ENCODE data around the gene NFIB.
A peak's percentile ranks its signal among the peaks of the same experiment; 100 is the strongest.

The NFIB gene

GRCh38 chr9:14344941-14345353 lies 31.0 kb upstream of the NFIB start:
- no peak for DNase-seq

- DNase-seq: no peak
Observed at GRCh38 chr9:14344053-14344524, 30.1 kb upstream of the NFIB start.

GRCh38 chr9:14343261-14344031 lies 29.5 kb upstream of the NFIB start:
- no peak for DNase-seq

- no peak for DNase-seq
Observed at GRCh38 chr9:14342736-14343135, 28.8 kb upstream of the NFIB start.

- no peak for DNase-seq
Observed at GRCh38 chr9:14341437-14342122, 27.6 kb upstream of the NFIB start.

- DNase-seq: no peak
Observed at GRCh38 chr9:14340994-14341393, 27.1 kb upstream of the NFIB start.

- no peak for DNase-seq
Observed at GRCh38 chr9:14340219-14340873, 26.4 kb upstream of the NFIB start.

- no peak for DNase-seq
Observed at GRCh38 chr9:14339746-14340145, 25.8 kb upstream of the NFIB start.

- no peak for DNase-seq
Observed at GRCh38 chr9:14337615-14338014, 23.7 kb upstream of the NFIB start.

GRCh38 chr9:14336244-14336643 lies 22.3 kb upstream of the NFIB start:
- no peak for DNase-seq

- no peak for DNase-seq
Observed at GRCh38 chr9:14331120-14331519, 17.2 kb upstream of the NFIB start.

- no peak for DNase-seq
Observed at GRCh38 chr9:14327036-14327435, 13.1 kb upstream of the NFIB start.

GRCh38 chr9:14326264-14326826 lies 12.4 kb upstream of the NFIB start:
- DNase-seq: no peak

- no peak for DNase-seq
Observed at GRCh38 chr9:14325147-14325546, 11.2 kb upstream of the NFIB start.

- no peak for DNase-seq
Observed at GRCh38 chr9:14323985-14324650, 10.2 kb upstream of the NFIB start.

GRCh38 chr9:14323083-14323971 lies 9.4 kb upstream of the NFIB start:
- DNase-seq: no peak

GRCh38 chr9:14322211-14323082 lies 8.5 kb upstream of the NFIB start:
- peak; percentile 83 to 93 (median 88) for DNase-seq

GRCh38 chr9:14321517-14322130 lies 7.7 kb upstream of the NFIB start:
- no peak for DNase-seq

- DNase-seq: no peak
Observed at GRCh38 chr9:14320271-14321181, 6.6 kb upstream of the NFIB start.

Data from suppressor macrophage (primary cell).